ENCODE data around the gene FRMD7.
A peak's percentile ranks its signal among the peaks of the same experiment; 100 is the strongest.
"Not testable (repeated sequence)": the region's sequence is repeated elsewhere in the genome, so short reads cannot be mapped to it uniquely, and the experiment has no call there.

The FRMD7 gene

GRCh38 chrX:132119283-132119682 is 8.5 kb downstream of the FRMD7 start:
- intact Hi-C loops (cut with micrococcal nuclease) = no loop called here
- Mint-ChIP-seq H3K4me1 (ENCODE audit: low read depth) (peaks cover 11% of the 10 kb centered on the region), H3K36me3 (ENCODE audit: low read depth) (no peaks in the 10 kb centered on the region)

GRCh38 chrX:132118358-132118757 is 9.5 kb downstream of the FRMD7 start:
- Mint-ChIP-seq H3K4me3 (no peak overlapping the region), H3K27me3 (no peaks in the 10 kb centered on the region), H3K27ac (peak overlapping the region; percentile 56), H3K36me3 (ENCODE audit: low read depth) (no peaks in the 10 kb centered on the region), H3K9me3 (no peaks in the 10 kb centered on the region), H3K4me1 (ENCODE audit: low read depth) (peaks cover 11% of the 10 kb centered on the region)
- intact Hi-C loops (cut with micrococcal nuclease) = no loop called here

More at GRCh38 chrX:132119283-132119682, 8.5 kb downstream of the FRMD7 start:
- Mint-ChIP-seq H3K27me3 (no peaks in the 10 kb centered on the region), H3K27ac (no peak overlapping the region), H3K4me3 (no peak overlapping the region), H3K9me3 (no peaks in the 10 kb centered on the region)

GRCh38 chrX:132115792-132116191 is 12.0 kb downstream of the FRMD7 start:
- no peaks in the 10 kb centered on the region for H3K9me3 Mint-ChIP-seq
- no peak overlapping the region for H3K4me3 Mint-ChIP-seq
- peaks cover 11% of the 10 kb centered on the region for H3K4me1 Mint-ChIP-seq (ENCODE audit: low read depth)
- peak overlapping the region; percentile 38 for H3K27ac Mint-ChIP-seq
- intact Hi-C loops (cut with micrococcal nuclease) = no loop called here
- no peaks in the 10 kb centered on the region for H3K27me3 Mint-ChIP-seq
- no peaks in the 10 kb centered on the region for H3K36me3 Mint-ChIP-seq (ENCODE audit: low read depth)

- no peak overlapping the region for H3K4me3 Mint-ChIP-seq
- H3K9me3 Mint-ChIP-seq = no peaks in the 10 kb centered on the region
- intact Hi-C loops (cut with micrococcal nuclease) = no loop called here
- H3K36me3 Mint-ChIP-seq (ENCODE audit: low read depth) = no peaks in the 10 kb centered on the region
- no peak overlapping the region for H3K27ac Mint-ChIP-seq
- peaks cover 6% of the 10 kb centered on the region for H3K4me1 Mint-ChIP-seq (ENCODE audit: low read depth)
- no peaks in the 10 kb centered on the region for H3K27me3 Mint-ChIP-seq
Measured at GRCh38 chrX:132114607-132115006, 13.2 kb downstream of the FRMD7 start.

GRCh38 chrX:132107291-132107690 is 20.5 kb downstream of the FRMD7 start:
- intact Hi-C loops (cut with micrococcal nuclease) = no loop called here
- H3K9me3 Mint-ChIP-seq = no peaks in the 10 kb centered on the region
- no peak overlapping the region for H3K4me3 Mint-ChIP-seq
- H3K27ac Mint-ChIP-seq = no peak overlapping the region
- no peaks in the 10 kb centered on the region for H3K27me3 Mint-ChIP-seq
- no peaks in the 10 kb centered on the region for H3K36me3 Mint-ChIP-seq (ENCODE audit: low read depth)
- H3K4me1 Mint-ChIP-seq (ENCODE audit: low read depth) = no peaks in the 10 kb centered on the region

GRCh38 chrX:132101799-132102198 is 26.0 kb downstream of the FRMD7 start:
- H3K27ac Mint-ChIP-seq = no peak overlapping the region
- no peak overlapping the region for H3K4me3 Mint-ChIP-seq
- H3K4me1 Mint-ChIP-seq (ENCODE audit: low read depth) = no peaks in the 10 kb centered on the region
- H3K27me3 Mint-ChIP-seq = peaks cover 2% of the 10 kb centered on the region
- no peaks in the 10 kb centered on the region for H3K36me3 Mint-ChIP-seq (ENCODE audit: low read depth)
- intact Hi-C loops (cut with micrococcal nuclease) = no loop called here
- H3K9me3 Mint-ChIP-seq = no peaks in the 10 kb centered on the region

- H3K36me3 Mint-ChIP-seq (ENCODE audit: low read depth) = no peaks in the 10 kb centered on the region
- H3K4me1 Mint-ChIP-seq (ENCODE audit: low read depth) = no peaks in the 10 kb centered on the region
- no peak overlapping the region for H3K27ac Mint-ChIP-seq
- no peak overlapping the region for H3K4me3 Mint-ChIP-seq
- no peaks in the 10 kb centered on the region for H3K9me3 Mint-ChIP-seq
- H3K27me3 Mint-ChIP-seq = peaks cover 2% of the 10 kb centered on the region
- intact Hi-C loops (cut with micrococcal nuclease) = no loop called here
Measured at GRCh38 chrX:132101206-132101605, 26.6 kb downstream of the FRMD7 start.

GRCh38 chrX:132098704-132099103 is 29.1 kb downstream of the FRMD7 start:
- not testable (repeated sequence) for H3K4me1 Mint-ChIP-seq (ENCODE audit: low read depth); H3K9me3 Mint-ChIP-seq; H3K27me3 Mint-ChIP-seq; H3K4me3 Mint-ChIP-seq; H3K27ac Mint-ChIP-seq; H3K36me3 Mint-ChIP-seq (ENCODE audit: low read depth)
- intact Hi-C loops (cut with micrococcal nuclease) = loop anchor here (10.0 kb wide), 1 partner anchor 516 kb away; no protein-coding TSS in a partner anchor

GRCh38 chrX:132094164-132094563 is 33.7 kb downstream of the FRMD7 start:
- H3K27me3 Mint-ChIP-seq = no peaks in the 10 kb centered on the region
- no peaks in the 10 kb centered on the region for H3K9me3 Mint-ChIP-seq
- intact Hi-C loops (cut with micrococcal nuclease) = loop anchor here (10.0 kb wide), 1 partner anchor 521 kb away; no protein-coding TSS in a partner anchor
- H3K4me3 Mint-ChIP-seq = no peak overlapping the region
- peaks cover 11% of the 10 kb centered on the region for H3K4me1 Mint-ChIP-seq (ENCODE audit: low read depth)
- no peaks in the 10 kb centered on the region for H3K36me3 Mint-ChIP-seq (ENCODE audit: low read depth)
- no peak overlapping the region for H3K27ac Mint-ChIP-seq

GRCh38 chrX:132093239-132093860 is 34.5 kb downstream of the FRMD7 start:
- intact Hi-C loops (cut with micrococcal nuclease) = loop anchor here (2.0 to 10.0 kb wide), 2 partner anchors 125 to 521 kb away; partner anchors contain the start of gene RAP2C
- no peaks in the 10 kb centered on the region for H3K9me3 Mint-ChIP-seq
- no peak overlapping the region for H3K27ac Mint-ChIP-seq
- H3K4me3 Mint-ChIP-seq = no peak overlapping the region
- H3K4me1 Mint-ChIP-seq (ENCODE audit: low read depth) = peaks cover 11% of the 10 kb centered on the region
- H3K27me3 Mint-ChIP-seq = no peaks in the 10 kb centered on the region
- no peaks in the 10 kb centered on the region for H3K36me3 Mint-ChIP-seq (ENCODE audit: low read depth)

GRCh38 chrX:132092439-132093065 is 35.3 kb downstream of the FRMD7 start:
- H3K27ac Mint-ChIP-seq = no peak overlapping the region
- H3K27me3 Mint-ChIP-seq = no peaks in the 10 kb centered on the region
- no peaks in the 10 kb centered on the region for H3K36me3 Mint-ChIP-seq (ENCODE audit: low read depth)
- H3K4me1 Mint-ChIP-seq (ENCODE audit: low read depth) = peaks cover 11% of the 10 kb centered on the region
- H3K4me3 Mint-ChIP-seq = no peak overlapping the region
- H3K9me3 Mint-ChIP-seq = no peaks in the 10 kb centered on the region
- intact Hi-C loops (cut with micrococcal nuclease) = loop anchor here (2.0 to 10.0 kb wide), 2 partner anchors 126 to 522 kb away; partner anchors contain the start of gene RAP2C

GRCh38 chrX:132090403-132091159 is 37.2 kb downstream of the FRMD7 start:
- no peak overlapping the region for H3K27ac Mint-ChIP-seq
- no peak overlapping the region for H3K4me3 Mint-ChIP-seq
- H3K9me3 Mint-ChIP-seq = no peaks in the 10 kb centered on the region
- H3K27me3 Mint-ChIP-seq = no peaks in the 10 kb centered on the region
- no peaks in the 10 kb centered on the region for H3K36me3 Mint-ChIP-seq (ENCODE audit: low read depth)
- peaks cover 11% of the 10 kb centered on the region for H3K4me1 Mint-ChIP-seq (ENCODE audit: low read depth)
- intact Hi-C loops (cut with micrococcal nuclease) = loop anchor here (10.0 kb wide), 1 partner anchor 524 kb away; no protein-coding TSS in a partner anchor

- H3K4me1 Mint-ChIP-seq (ENCODE audit: low read depth) = peaks cover 11% of the 10 kb centered on the region
- no peaks in the 10 kb centered on the region for H3K36me3 Mint-ChIP-seq (ENCODE audit: low read depth)
- no peak overlapping the region for H3K27ac Mint-ChIP-seq
- no peak overlapping the region for H3K4me3 Mint-ChIP-seq
- intact Hi-C loops (cut with micrococcal nuclease) = no loop called here
- no peaks in the 10 kb centered on the region for H3K27me3 Mint-ChIP-seq
- H3K9me3 Mint-ChIP-seq = no peaks in the 10 kb centered on the region
Measured at GRCh38 chrX:132088864-132089263, 39.0 kb downstream of the FRMD7 start.

GRCh38 chrX:132086672-132087071 is 41.1 kb downstream of the FRMD7 start:
- no peak overlapping the region for H3K27ac Mint-ChIP-seq
- H3K4me1 Mint-ChIP-seq (ENCODE audit: low read depth) = peaks cover 11% of the 10 kb centered on the region
- H3K9me3 Mint-ChIP-seq = no peaks in the 10 kb centered on the region
- intact Hi-C loops (cut with micrococcal nuclease) = no loop called here
- no peaks in the 10 kb centered on the region for H3K27me3 Mint-ChIP-seq
- H3K4me3 Mint-ChIP-seq = no peak overlapping the region
- H3K36me3 Mint-ChIP-seq (ENCODE audit: low read depth) = no peaks in the 10 kb centered on the region

Measured in dendritic cell treated with granulocyte-macrophage colony-stimulating factor and Interleukin-4, amounts not matched to agents 40 ng/mL and 50 ng/mL, for 4 days (primary cell).